ENCODE results near the gene GALNT2. TPM values are rescaled to one million over a fixed set of nuclear protein-coding genes. Genes with fewer than 3 reads are reported as not detected.

The GALNT2 gene
- total and polyA plus RNA-seq, 10 of the 15 experiments (the other 5 are each of a cell fraction or from before 2014, with no cell fraction given) = 0.52 to 27.7 (median 16.3) TPM

DNA sequence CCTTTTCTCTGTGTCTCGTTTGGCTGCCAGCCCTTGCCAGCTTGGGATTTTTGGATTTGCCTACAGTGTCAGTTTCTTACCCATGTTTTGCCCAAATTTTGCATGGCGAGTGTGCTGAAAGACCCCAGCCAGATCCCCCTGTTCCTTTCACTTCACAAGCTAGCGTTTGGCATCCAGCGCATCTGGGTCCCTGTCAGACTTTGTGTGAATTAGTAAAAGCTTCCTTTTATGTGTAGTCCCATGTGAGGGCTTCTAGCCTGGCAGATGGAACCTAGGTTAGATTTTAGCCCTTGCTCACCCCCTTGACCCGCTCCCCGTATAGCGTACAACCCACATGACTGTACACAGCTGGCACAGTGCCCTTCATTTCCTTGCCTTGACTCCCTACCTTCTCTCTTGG lies 22.3 kb upstream of the GALNT2 start (continued):
- TF ChIP-seq, protein P1, sequence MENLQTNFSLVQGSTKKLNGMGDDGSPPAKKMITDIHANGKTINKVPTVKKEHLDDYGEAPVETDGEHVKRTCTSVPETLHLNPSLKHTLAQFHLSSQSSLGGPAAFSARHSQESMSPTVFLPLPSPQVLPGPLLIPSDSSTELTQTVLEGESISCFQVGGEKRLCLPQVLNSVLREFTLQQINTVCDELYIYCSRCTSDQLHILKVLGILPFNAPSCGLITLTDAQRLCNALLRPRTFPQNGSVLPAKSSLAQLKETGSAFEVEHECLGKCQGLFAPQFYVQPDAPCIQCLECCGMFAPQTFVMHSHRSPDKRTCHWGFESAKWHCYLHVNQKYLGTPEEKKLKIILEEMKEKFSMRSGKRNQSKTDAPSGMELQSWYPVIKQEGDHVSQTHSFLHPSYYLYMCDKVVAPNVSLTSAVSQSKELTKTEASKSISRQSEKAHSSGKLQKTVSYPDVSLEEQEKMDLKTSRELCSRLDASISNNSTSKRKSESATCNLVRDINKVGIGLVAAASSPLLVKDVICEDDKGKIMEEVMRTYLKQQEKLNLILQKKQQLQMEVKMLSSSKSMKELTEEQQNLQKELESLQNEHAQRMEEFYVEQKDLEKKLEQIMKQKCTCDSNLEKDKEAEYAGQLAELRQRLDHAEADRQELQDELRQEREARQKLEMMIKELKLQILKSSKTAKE (IDR thresholded peaks at IDR 0.05; ENCODE audit: low read depth, poor library complexity, severe bottlenecking) = no peak
- no peak for TF ChIP-seq KAT2A (conservative IDR thresholded peaks at IDR 0.05; ENCODE audit: control insufficient read depth, low read depth, low read length)
- TF ChIP-seq, protein P2, sequence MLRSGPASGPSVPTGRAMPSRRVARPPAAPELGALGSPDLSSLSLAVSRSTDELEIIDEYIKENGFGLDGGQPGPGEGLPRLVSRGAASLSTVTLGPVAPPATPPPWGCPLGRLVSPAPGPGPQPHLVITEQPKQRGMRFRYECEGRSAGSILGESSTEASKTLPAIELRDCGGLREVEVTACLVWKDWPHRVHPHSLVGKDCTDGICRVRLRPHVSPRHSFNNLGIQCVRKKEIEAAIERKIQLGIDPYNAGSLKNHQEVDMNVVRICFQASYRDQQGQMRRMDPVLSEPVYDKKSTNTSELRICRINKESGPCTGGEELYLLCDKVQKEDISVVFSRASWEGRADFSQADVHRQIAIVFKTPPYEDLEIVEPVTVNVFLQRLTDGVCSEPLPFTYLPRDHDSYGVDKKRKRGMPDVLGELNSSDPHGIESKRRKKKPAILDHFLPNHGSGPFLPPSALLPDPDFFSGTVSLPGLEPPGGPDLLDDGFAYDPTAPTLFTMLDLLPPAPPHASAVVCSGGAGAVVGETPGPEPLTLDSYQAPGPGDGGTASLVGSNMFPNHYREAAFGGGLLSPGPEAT (IDR thresholded peaks at IDR 0.05; ENCODE audit: low read depth) = no peak

DNA sequence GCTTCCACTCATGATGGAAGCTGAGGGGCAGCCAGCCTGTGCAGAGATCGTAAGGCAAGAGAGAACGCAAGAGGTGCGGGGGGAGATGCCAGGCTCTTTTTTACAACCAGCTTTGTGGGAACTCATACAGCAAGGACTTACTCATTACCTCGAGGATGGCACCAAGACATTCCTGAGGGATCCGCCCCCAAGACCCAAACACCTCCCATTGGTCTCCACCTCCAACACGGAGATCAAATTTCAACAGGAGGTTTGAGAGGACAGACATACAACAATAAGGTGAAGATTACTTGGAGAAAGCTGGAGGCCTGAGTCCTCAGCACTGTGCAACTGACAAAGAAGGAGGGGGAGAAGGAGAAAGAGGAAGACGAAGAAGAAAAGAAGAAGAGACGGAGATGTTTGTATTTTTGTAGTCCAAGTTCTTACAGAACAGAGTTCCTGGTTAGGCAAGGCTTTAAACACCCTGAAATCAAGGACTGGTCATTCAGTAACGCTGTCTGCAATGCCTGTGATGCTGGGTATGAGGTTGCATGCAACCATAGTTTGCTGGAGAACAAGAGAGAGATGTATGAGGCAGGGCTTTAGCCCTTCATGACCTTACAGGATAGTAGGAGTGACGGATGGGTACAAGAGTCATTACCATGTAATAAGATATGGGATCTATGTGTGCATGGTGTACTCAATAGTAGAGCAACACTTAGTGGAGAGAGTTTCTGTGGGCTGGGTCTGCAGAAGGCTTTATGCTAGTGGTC lies 19.7 kb upstream of the GALNT2 start:
- DNase-seq (ENCODE audit: low read depth, low spot score) (no peak), FAIRE-seq (no peak), ATAC-seq (no peak)
- 39% methylated on average over 10 of the region's 10 CpGs for whole genome bisulfite sequencing (ENCODE audit: insufficient coverage, insufficient replicate concordance, low lambda C conversion rate, missing lambda C conversion rate)
- no peaks in the 10 kb centered on the region for H3K36me3 ChIP-seq (ENCODE audit: control insufficient read depth in 2 of 2, insufficient read depth in 2 of 2, low read length in 1 of 2)
- TF ChIP-seq ESRRA (IDR thresholded peaks at IDR 0.05; ENCODE audit: low read length) (no peak), MTA2 (IDR thresholded peaks at IDR 0.05; ENCODE audit: low read depth) (no peak), FOXM1 (IDR thresholded peaks at IDR 0.05; ENCODE audit: low read depth, low read length) (no peak), CBFB (IDR thresholded peaks at IDR 0.05; ENCODE audit: low read depth) (no peak), NBN (IDR thresholded peaks at IDR 0.05) (no peak), STAT3 (IDR thresholded peaks at IDR 0.05; ENCODE audit: low read depth, low read length) (no peak), CHD2 (IDR thresholded peaks at IDR 0.05; ENCODE audit: borderline replicate concordance, low read depth, low read length) (no peak), ZZZ3 (IDR thresholded peaks at IDR 0.05; ENCODE audit: control insufficient read depth, insufficient read length, low read depth) (no peak)
- TF ChIP-seq, protein P3, sequence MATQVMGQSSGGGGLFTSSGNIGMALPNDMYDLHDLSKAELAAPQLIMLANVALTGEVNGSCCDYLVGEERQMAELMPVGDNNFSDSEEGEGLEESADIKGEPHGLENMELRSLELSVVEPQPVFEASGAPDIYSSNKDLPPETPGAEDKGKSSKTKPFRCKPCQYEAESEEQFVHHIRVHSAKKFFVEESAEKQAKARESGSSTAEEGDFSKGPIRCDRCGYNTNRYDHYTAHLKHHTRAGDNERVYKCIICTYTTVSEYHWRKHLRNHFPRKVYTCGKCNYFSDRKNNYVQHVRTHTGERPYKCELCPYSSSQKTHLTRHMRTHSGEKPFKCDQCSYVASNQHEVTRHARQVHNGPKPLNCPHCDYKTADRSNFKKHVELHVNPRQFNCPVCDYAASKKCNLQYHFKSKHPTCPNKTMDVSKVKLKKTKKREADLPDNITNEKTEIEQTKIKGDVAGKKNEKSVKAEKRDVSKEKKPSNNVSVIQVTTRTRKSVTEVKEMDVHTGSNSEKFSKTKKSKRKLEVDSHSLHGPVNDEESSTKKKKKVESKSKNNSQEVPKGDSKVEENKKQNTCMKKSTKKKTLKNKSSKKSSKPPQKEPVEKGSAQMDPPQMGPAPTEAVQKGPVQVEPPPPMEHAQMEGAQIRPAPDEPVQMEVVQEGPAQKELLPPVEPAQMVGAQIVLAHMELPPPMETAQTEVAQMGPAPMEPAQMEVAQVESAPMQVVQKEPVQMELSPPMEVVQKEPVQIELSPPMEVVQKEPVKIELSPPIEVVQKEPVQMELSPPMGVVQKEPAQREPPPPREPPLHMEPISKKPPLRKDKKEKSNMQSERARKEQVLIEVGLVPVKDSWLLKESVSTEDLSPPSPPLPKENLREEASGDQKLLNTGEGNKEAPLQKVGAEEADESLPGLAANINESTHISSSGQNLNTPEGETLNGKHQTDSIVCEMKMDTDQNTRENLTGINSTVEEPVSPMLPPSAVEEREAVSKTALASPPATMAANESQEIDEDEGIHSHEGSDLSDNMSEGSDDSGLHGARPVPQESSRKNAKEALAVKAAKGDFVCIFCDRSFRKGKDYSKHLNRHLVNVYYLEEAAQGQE (IDR thresholded peaks at IDR 0.05; ENCODE audit: low read depth, low read length) = no peak
- TF ChIP-seq, protein P4, sequence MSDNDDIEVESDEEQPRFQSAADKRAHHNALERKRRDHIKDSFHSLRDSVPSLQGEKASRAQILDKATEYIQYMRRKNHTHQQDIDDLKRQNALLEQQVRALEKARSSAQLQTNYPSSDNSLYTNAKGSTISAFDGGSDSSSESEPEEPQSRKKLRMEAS (IDR thresholded peaks at IDR 0.05; ENCODE audit: low read depth, low read length) = no peak
- POLR2A ChIA-PET = no interaction called here
- RAD21 ChIA-PET (ENCODE audit: unreplicated experiment) = no interaction called here
- no peaks in the 10 kb centered on the region for H3K9me3 ChIP-seq (replicated peaks; ENCODE audit: control insufficient read depth, insufficient read depth, low read length)
- H3K27ac ChIP-seq (ENCODE audit: control insufficient read depth, insufficient read depth) = no peak overlapping the region
- intact Hi-C loops (cut with micrococcal nuclease; ENCODE audit: unreplicated experiment) (no loop called here), in situ Hi-C loops (cut with MboI) (no loop called here)
- H3K4me3 ChIP-seq = no peak overlapping the region
- no peaks in the 10 kb centered on the region for H3K79me2 ChIP-seq (ENCODE audit: control insufficient read depth, insufficient read depth, low read length)
- SMC1A ChIA-PET (ENCODE audit: uncharacterized antibody, unreplicated experiment) = no interaction called here
- peaks cover 0 to 1% of the 10 kb centered on the region in 2 experiments; a peak in 1 of 4 replicates for H3K27me3 ChIP-seq (replicated peaks in 1 of 2; ENCODE audit: control insufficient read depth in 2 of 2, insufficient read depth in 2 of 2, low read length in 1 of 2)
- no peaks in the 10 kb centered on the region for H4K20me1 ChIP-seq (ENCODE audit: control insufficient read depth, insufficient read depth)
- no TSS peak for BruUV-seq (replicated peaks)
- CTCF ChIA-PET = no interaction called here
- no peak overlapping the region for H3K9ac ChIP-seq (ENCODE audit: control insufficient read depth, insufficient read depth, low read length)
- H3K4me1 ChIP-seq (ENCODE audit: control insufficient read depth, insufficient read depth, low read length) = no peaks in the 10 kb centered on the region
- no peak overlapping the region for H3K4me2 ChIP-seq (ENCODE audit: control insufficient read depth, insufficient read depth)
- H2AFZ ChIP-seq (ENCODE audit: control insufficient read depth, low read depth, low read length) = no peak overlapping the region
